Large intestine (tissue), 3 donors: ENCODE results near the gene PTPRB. TPM values are rescaled to one million over a fixed set of nuclear protein-coding genes. Genes with fewer than 3 reads are reported as not detected.
A peak's percentile ranks its signal among the peaks of the same experiment; 100 is the strongest.

ENCODE experiments used
- DNase-seq, 2 donors: peaks; one replicate each; pipeline versions ENCODE4 v3.0.0 to v3.0.0-alpha.2; 2013
- H3K27ac ChIP-seq: one replicate; pipeline ENCODE4 v1.5.1; 2013; ENCODE audit warnings: low read length
- H3K27me3 ChIP-seq: 2 replicates; pipeline ENCODE4 v1.6.1; 2013; ENCODE audit warnings: low read length; ENCODE audit not compliant: control insufficient read depth, insufficient read depth
- H3K36me3 ChIP-seq: 2 replicates; pipeline ENCODE4 v1.6.1; 2013; ENCODE audit warnings: low read length; ENCODE audit not compliant: control insufficient read depth, insufficient read depth
- H3K4me1 ChIP-seq: one replicate; pipeline ENCODE4 v1.6.1; 2013; ENCODE audit warnings: low read length; ENCODE audit not compliant: control insufficient read depth, insufficient read depth
- H3K4me3 ChIP-seq: one replicate; pipeline ENCODE4 v1.5.1; 2013; ENCODE audit warnings: low read length
- H3K9me3 ChIP-seq: one replicate; pipeline ENCODE4 v1.6.1; 2013; ENCODE audit warnings: mild to moderate bottlenecking, low read depth, low read length, moderate library complexity; ENCODE audit not compliant: control insufficient read depth
- WGBS: methylation state at CpG from one replicate; pipeline ENCODE4 v1.1.5; 2013; ENCODE audit warnings: low lambda C conversion rate; ENCODE audit not compliant: insufficient coverage; 5-methylcytosine and 5-hydroxymethylcytosine counted together
- polyA plus RNA-seq: library from polyadenylated mRNA; unstranded; fragments of 120-200 nt; gene quantifications from one replicate; pipeline ENCODE4 v1.2.1, GENCODE V29; 2013

The PTPRB gene
- polyA plus RNA-seq, 1 donor, result 7.2 TPM

GRCh38 chr12:70661466-70662161 lies 24.4 kb upstream of the PTPRB start:
- H3K9me3 ChIP-seq, result no peaks in the 10 kb centered on the region
- WGBS, result 71% methylated on average over 1 of the region's 8 CpGs
- DNase-seq, result no peak
- H3K27ac ChIP-seq, result no peak overlapping the region
- H3K36me3 ChIP-seq, result no peaks in the 10 kb centered on the region
- H3K4me1 ChIP-seq, result no peaks in the 10 kb centered on the region
- H3K27me3 ChIP-seq, result no peaks in the 10 kb centered on the region
- H3K4me3 ChIP-seq, result no peak overlapping the region

- Histone ChIP-seq H3K4me3 (no peak overlapping the region), H3K27ac (no peak overlapping the region), H3K4me1 (no peaks in the 10 kb centered on the region), H3K9me3 (no peaks in the 10 kb centered on the region), H3K27me3 (no peaks in the 10 kb centered on the region), H3K36me3 (no peaks in the 10 kb centered on the region)
- DNase-seq, result peak; percentile 14 to 19
- WGBS, result no CpG with 5 or more reads among the region's 5 CpGs
Observed at GRCh38 chr12:70660620-70661219, 23.5 kb upstream of the PTPRB start.

- Histone ChIP-seq H3K9me3 (no peaks in the 10 kb centered on the region), H3K36me3 (no peaks in the 10 kb centered on the region), H3K4me3 (no peak overlapping the region), H3K4me1 (no peaks in the 10 kb centered on the region), H3K27ac (no peak overlapping the region), H3K27me3 (no peaks in the 10 kb centered on the region)
- DNase-seq, result no peak
- 100% methylated on average over 1 of the region's 5 CpGs for WGBS
Observed at GRCh38 chr12:70660002-70660604, 22.9 kb upstream of the PTPRB start.

- Histone ChIP-seq H3K4me3 (no peak overlapping the region), H3K27me3 (no peaks in the 10 kb centered on the region), H3K9me3 (no peaks in the 10 kb centered on the region), H3K27ac (no peak overlapping the region), H3K4me1 (no peaks in the 10 kb centered on the region), H3K36me3 (no peaks in the 10 kb centered on the region)
- WGBS, result no CpG with 5 or more reads among the region's 6 CpGs
- DNase-seq, result no peak
Observed at GRCh38 chr12:70659077-70659606, 21.9 kb upstream of the PTPRB start.

GRCh38 chr12:70657616-70658286 lies 20.5 kb upstream of the PTPRB start:
- H3K27me3 ChIP-seq, result no peaks in the 10 kb centered on the region
- H3K4me1 ChIP-seq, result no peaks in the 10 kb centered on the region
- no peaks in the 10 kb centered on the region for H3K36me3 ChIP-seq
- no peak overlapping the region for H3K4me3 ChIP-seq
- 89% methylated on average over 4 of the region's 4 CpGs for WGBS
- no peaks in the 10 kb centered on the region for H3K9me3 ChIP-seq
- no peak overlapping the region for H3K27ac ChIP-seq
- DNase-seq, result no peak

- DNase-seq, result no peak
- no peak overlapping the region for H3K27ac ChIP-seq
- no peaks in the 10 kb centered on the region for H3K36me3 ChIP-seq
- H3K27me3 ChIP-seq, result no peaks in the 10 kb centered on the region
- no peak overlapping the region for H3K4me3 ChIP-seq
- no CpG with 5 or more reads among the region's 1 CpG for WGBS
- H3K9me3 ChIP-seq, result no peaks in the 10 kb centered on the region
- no peaks in the 10 kb centered on the region for H3K4me1 ChIP-seq
Observed at GRCh38 chr12:70652451-70652850, 15.2 kb upstream of the PTPRB start.

- Histone ChIP-seq H3K4me3 (no peak overlapping the region), H3K27me3 (no peaks in the 10 kb centered on the region), H3K27ac (no peak overlapping the region), H3K4me1 (peaks cover 5% of the 10 kb centered on the region), H3K36me3 (no peaks in the 10 kb centered on the region), H3K9me3 (no peaks in the 10 kb centered on the region)
- no peak for DNase-seq
- 80% methylated on average over 1 of the region's 2 CpGs for WGBS
Observed at GRCh38 chr12:70648831-70649230, 11.6 kb upstream of the PTPRB start.

- Histone ChIP-seq H3K9me3 (no peaks in the 10 kb centered on the region), H3K4me3 (no peak overlapping the region), H3K36me3 (no peaks in the 10 kb centered on the region), H3K4me1 (peaks cover 5% of the 10 kb centered on the region), H3K27me3 (no peaks in the 10 kb centered on the region), H3K27ac (no peak overlapping the region)
- no CpG with 5 or more reads among the region's 2 CpGs for WGBS
- no peak for DNase-seq
Observed at GRCh38 chr12:70648191-70648590, 11.0 kb upstream of the PTPRB start.

- 86% methylated on average over 1 of the region's 1 CpG for WGBS
- H3K27me3 ChIP-seq, result no peaks in the 10 kb centered on the region
- peaks cover 5% of the 10 kb centered on the region for H3K4me1 ChIP-seq
- DNase-seq, result no peak
- H3K36me3 ChIP-seq, result no peaks in the 10 kb centered on the region
- H3K9me3 ChIP-seq, result no peaks in the 10 kb centered on the region
- H3K27ac ChIP-seq, result no peak overlapping the region
- no peak overlapping the region for H3K4me3 ChIP-seq
Observed at GRCh38 chr12:70646850-70647249, 9.6 kb upstream of the PTPRB start.

GRCh38 chr12:70645494-70646317 lies 8.5 kb upstream of the PTPRB start:
- Histone ChIP-seq H3K27ac (peak overlapping the region; percentile 26), H3K4me1 (peaks cover 5% of the 10 kb centered on the region), H3K36me3 (no peaks in the 10 kb centered on the region), H3K27me3 (no peaks in the 10 kb centered on the region), H3K9me3 (no peaks in the 10 kb centered on the region), H3K4me3 (peak overlapping the region; percentile 9)
- DNase-seq, result peak; percentile 45 to 78
- no CpG with 5 or more reads among the region's 10 CpGs for WGBS
